Muscle layer of duodenum (tissue), 2 donors: Measurements from ENCODE around the gene ATP6V1A.
A peak's percentile ranks its signal among the peaks of the same experiment; 100 is the strongest.

Experiments used
- H3K27ac ChIP-seq: one replicate; pipeline ENCODE4 v1.7.0; 2013; ENCODE audit warnings: mild to moderate bottlenecking, low read length
- H3K27me3 ChIP-seq: one replicate; pipeline ENCODE4 v1.7.0; 2013; ENCODE audit warnings: low read depth, mild to moderate bottlenecking, control low read depth, low read length
- H3K36me3 ChIP-seq, 2 donors: one replicate each; pipeline ENCODE4 v1.7.0; 2013; ENCODE audit warnings: low read length in 2 of 2, control low read depth in 1 of 2, mild to moderate bottlenecking in 1 of 2; ENCODE audit not compliant: insufficient read depth in 2 of 2, control insufficient read depth in 1 of 2
- H3K4me1 ChIP-seq, 2 donors: one replicate each; pipeline ENCODE4 v1.7.0; 2013; ENCODE audit warnings: low read length in 2 of 2, mild to moderate bottlenecking in 2 of 2, control low read depth in 1 of 2, moderate library complexity in 1 of 2; ENCODE audit not compliant: insufficient read depth in 2 of 2, control insufficient read depth in 1 of 2
- H3K4me3 ChIP-seq, 2 donors: one replicate each; pipeline ENCODE4 v1.7.0; 2013; ENCODE audit warnings: low read length in 2 of 2, low read depth in 1 of 2, mild to moderate bottlenecking in 1 of 2
- H3K9me3 ChIP-seq, 2 donors: one replicate each; pipeline ENCODE4 v1.7.0; 2013; ENCODE audit warnings: low read length in 2 of 2, control low read depth in 1 of 2, mild to moderate bottlenecking in 1 of 2; ENCODE audit not compliant: control insufficient read depth in 1 of 2
- donor health status: healthy.

ATP6V1A gene

GRCh38 chr3:113746548-113747282 is at the start of gene ATP6V1A:
Gene ATP6V1A, plus strand, starts transcription at chr3:113747035. Its CDS starts 31,719 bp downstream, at chr3:113778754.
- H3K4me1 ChIP-seq: peaks cover 12 to 46% of the 10 kb centered on the region in 2 donors
- H3K4me3 ChIP-seq: peak within 1 kb of the TSS; percentile 98 to 99
- H3K9me3 ChIP-seq: no peaks in the 10 kb centered on the region
- peaks cover 0 to 17% of the 10 kb centered on the region in 2 donors for H3K36me3 ChIP-seq
- H3K27me3 ChIP-seq: no peaks in the 10 kb centered on the region
- peak within 1 kb of the TSS; percentile 100 for H3K27ac ChIP-seq

DNA sequence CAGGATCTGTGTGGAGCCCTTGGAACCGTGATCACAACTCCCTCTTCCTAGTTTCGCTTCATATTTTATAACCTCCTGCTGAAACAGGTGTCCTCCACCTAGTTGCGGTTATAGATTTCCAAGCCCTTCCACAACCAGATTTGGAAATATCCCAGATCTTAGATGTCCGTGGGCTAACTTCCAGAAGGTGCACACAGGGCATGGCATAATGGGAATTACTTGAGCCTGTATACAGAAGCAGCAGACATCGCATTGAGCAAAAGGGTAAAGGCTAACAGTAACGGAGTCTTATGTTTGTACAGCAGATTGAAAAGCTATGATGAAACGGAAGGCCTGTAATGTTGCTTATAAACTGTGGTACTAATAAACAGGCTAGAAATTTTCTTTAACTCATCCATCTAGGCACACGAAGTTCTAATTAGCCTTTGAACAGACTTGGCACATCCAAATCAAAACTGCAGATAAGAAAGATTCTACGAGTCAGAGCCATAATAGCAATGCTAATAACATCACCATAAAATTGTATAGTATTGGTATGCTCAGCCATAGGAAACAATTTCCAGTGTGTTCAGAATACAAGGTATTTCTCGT is 49.2 kb upstream of the ATP6V1A start:
- H3K4me3 ChIP-seq: peak overlapping the region; percentile 93 to 100
- peak overlapping the region; percentile 98 for H3K27ac ChIP-seq
- H3K9me3 ChIP-seq: no peaks in the 10 kb centered on the region
- no peaks in the 10 kb centered on the region for H3K27me3 ChIP-seq
- no peaks in the 10 kb centered on the region for H3K36me3 ChIP-seq
- peaks cover 4 to 29% of the 10 kb centered on the region in 2 donors for H3K4me1 ChIP-seq

DNA sequence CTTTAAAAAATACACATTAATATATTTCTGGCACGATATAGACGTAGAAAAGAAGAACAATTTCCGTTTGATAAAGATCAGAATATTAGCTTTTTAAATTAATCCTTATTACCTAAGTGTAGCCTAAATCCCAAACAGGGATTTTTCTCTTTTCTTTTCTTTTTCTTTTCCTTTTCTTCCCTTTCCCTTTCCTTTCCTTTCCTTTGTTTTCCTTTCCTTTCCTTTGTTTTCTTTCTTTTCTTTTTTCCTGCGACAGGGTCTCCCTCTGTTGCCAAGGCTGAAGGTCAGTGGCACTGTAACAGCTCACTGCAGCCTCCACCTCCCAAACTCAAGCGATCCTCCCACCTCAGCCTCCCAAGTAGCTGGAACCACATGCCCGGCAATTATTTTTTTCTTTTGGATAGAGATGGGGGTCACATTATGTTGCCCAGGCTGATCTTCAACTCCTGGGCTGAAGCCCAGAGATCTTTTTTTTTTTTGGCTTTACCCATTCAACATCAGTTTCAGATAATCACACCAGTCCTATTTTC is 48.6 kb upstream of the ATP6V1A start:
- peaks cover 4 to 29% of the 10 kb centered on the region in 2 donors for H3K4me1 ChIP-seq
- no peaks in the 10 kb centered on the region for H3K9me3 ChIP-seq
- H3K4me3 ChIP-seq: peak overlapping the region; percentile 46 to 93
- H3K27me3 ChIP-seq: no peaks in the 10 kb centered on the region
- H3K27ac ChIP-seq: peak overlapping the region; percentile 98
- H3K36me3 ChIP-seq: no peaks in the 10 kb centered on the region

GRCh38 chr3:113698956-113699355 is 47.9 kb upstream of the ATP6V1A start:
- Histone ChIP-seq H3K36me3 (no peaks in the 10 kb centered on the region), H3K9me3 (no peaks in the 10 kb centered on the region), H3K4me3 (peak overlapping the region; percentile 46 to 57), H3K27ac (no peak overlapping the region), H3K4me1 (peaks cover 4 to 29% of the 10 kb centered on the region in 2 donors), H3K27me3 (no peaks in the 10 kb centered on the region)

- Histone ChIP-seq H3K27ac (no peak overlapping the region), H3K9me3 (no peaks in the 10 kb centered on the region), H3K4me1 (no peaks in the 10 kb centered on the region), H3K36me3 (no peaks in the 10 kb centered on the region), H3K4me3 (no peak overlapping the region), H3K27me3 (no peaks in the 10 kb centered on the region)
Observed at GRCh38 chr3:113707835-113708234, 39.0 kb upstream of the ATP6V1A start.

GRCh38 chr3:113712129-113712528 is 34.7 kb upstream of the ATP6V1A start:
- no peaks in the 10 kb centered on the region for H3K9me3 ChIP-seq
- H3K4me3 ChIP-seq: no peak overlapping the region
- no peaks in the 10 kb centered on the region for H3K36me3 ChIP-seq
- H3K27me3 ChIP-seq: no peaks in the 10 kb centered on the region
- no peaks in the 10 kb centered on the region for H3K4me1 ChIP-seq
- no peak overlapping the region for H3K27ac ChIP-seq

DNA sequence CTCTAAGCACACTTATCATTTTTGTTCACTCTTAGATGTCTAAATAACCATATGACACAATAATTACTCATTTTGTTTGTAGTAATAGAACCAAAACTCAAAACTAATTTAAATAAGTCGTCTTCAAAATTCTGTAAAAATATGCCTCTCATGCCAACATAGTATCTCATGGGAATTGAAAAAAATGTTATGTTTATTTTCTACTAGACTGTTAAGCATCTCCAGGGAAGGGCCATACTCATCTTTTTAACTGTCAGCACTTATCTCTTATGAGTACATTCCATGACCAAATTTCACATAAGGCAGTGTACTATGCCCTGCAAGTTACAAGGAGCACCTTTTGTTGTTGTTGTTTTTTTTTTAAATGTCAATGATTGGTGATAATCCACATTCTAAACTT is 32.1 kb upstream of the ATP6V1A start:
- Histone ChIP-seq H3K9me3 (no peaks in the 10 kb centered on the region), H3K27ac (no peak overlapping the region), H3K36me3 (peaks cover 0 to 8% of the 10 kb centered on the region in 2 donors), H3K4me1 (no peaks in the 10 kb centered on the region), H3K27me3 (no peaks in the 10 kb centered on the region), H3K4me3 (no peak overlapping the region)

DNA sequence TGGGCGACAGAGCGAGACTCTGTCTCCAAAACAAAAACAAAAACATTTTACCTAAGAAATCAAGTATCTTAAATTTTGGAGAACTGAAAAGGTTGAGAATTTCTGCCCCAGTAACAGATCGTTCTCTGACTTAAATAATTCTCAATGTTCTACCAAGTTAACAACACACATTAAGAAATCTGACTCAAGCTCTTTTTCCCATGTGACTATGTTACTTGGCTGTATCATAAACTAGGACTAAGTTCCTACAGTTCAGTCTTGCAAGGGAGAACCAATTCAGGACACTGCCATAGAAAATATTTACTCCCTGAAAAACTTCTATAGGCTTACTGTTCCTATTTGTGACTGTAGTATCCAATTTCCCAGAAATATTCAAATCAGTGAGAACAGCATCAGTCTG is 29.5 kb upstream of the ATP6V1A start:
- Histone ChIP-seq H3K4me1 (no peaks in the 10 kb centered on the region), H3K4me3 (no peak overlapping the region), H3K9me3 (no peaks in the 10 kb centered on the region), H3K27ac (no peak overlapping the region), H3K27me3 (no peaks in the 10 kb centered on the region), H3K36me3 (peaks cover 17 to 23% of the 10 kb centered on the region in 2 donors)

GRCh38 chr3:113717818-113718217 is 29.0 kb upstream of the ATP6V1A start:
- no peak overlapping the region for H3K4me3 ChIP-seq
- H3K27me3 ChIP-seq: no peaks in the 10 kb centered on the region
- H3K36me3 ChIP-seq: peaks cover 19 to 26% of the 10 kb centered on the region in 2 donors
- no peak overlapping the region for H3K27ac ChIP-seq
- H3K9me3 ChIP-seq: no peaks in the 10 kb centered on the region
- H3K4me1 ChIP-seq: no peaks in the 10 kb centered on the region

GRCh38 chr3:113719294-113719693 is 27.5 kb upstream of the ATP6V1A start:
- no peaks in the 10 kb centered on the region for H3K4me1 ChIP-seq
- H3K27ac ChIP-seq: no peak overlapping the region
- H3K27me3 ChIP-seq: no peaks in the 10 kb centered on the region
- H3K36me3 ChIP-seq: peaks cover 24 to 26% of the 10 kb centered on the region in 2 donors
- H3K4me3 ChIP-seq: no peak overlapping the region
- no peaks in the 10 kb centered on the region for H3K9me3 ChIP-seq

DNA sequence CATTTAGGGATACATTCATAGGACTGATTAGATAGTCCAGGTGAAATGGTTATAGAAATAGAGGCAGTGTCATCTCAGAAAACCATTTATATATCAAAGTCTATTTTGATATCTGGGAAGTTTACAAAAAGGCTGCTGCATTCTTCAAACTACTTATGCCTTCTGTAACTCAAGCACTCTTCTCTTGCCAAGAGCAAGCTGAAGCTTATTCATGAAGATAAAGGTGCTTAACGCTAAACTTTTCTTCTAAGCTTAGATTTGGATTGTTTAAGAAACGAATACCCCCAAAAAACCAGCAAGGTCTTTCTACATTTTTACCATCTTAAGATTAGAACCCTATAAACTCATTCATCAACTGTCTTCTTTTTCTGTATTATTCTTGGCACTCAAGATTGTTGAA is 27.1 kb upstream of the ATP6V1A start:
- no peaks in the 10 kb centered on the region for H3K4me1 ChIP-seq
- H3K36me3 ChIP-seq: peaks cover 24 to 26% of the 10 kb centered on the region in 2 donors
- no peaks in the 10 kb centered on the region for H3K27me3 ChIP-seq
- no peak overlapping the region for H3K27ac ChIP-seq
- no peaks in the 10 kb centered on the region for H3K9me3 ChIP-seq
- H3K4me3 ChIP-seq: no peak overlapping the region
